Astrocyte (in vitro differentiated cells and primary cell): ENCODE data around the gene TMPRSS9. TPM values are rescaled to one million over a fixed set of nuclear protein-coding genes. Genes with fewer than 3 reads are reported as not detected.

Experiments
- DNase-seq: peaks from one replicate; pipeline ENCODE4 v3.0.0-alpha.2; 2010; ENCODE audit warnings: low read depth
- FAIRE-seq: peaks from 2 replicates; lab custom pipeline; 2011; peaks lifted over from hg19 to GRCh38; lab: Jason Lieb, UNC
- H2AFZ ChIP-seq: 2 replicates; pipeline ENCODE4 v1.6.0; 2012; ENCODE audit warnings: low read depth, low read length, inconsistent platforms
- H3K27ac ChIP-seq: 2 replicates; pipeline ENCODE4 v1.5.1; 2011; ENCODE audit warnings: low read depth, low read length, inconsistent platforms
- H3K27me3 ChIP-seq: 2 replicates; pipeline ENCODE4 v1.6.0; 2011; ENCODE audit warnings: low read length, inconsistent platforms; ENCODE audit not compliant: insufficient read depth
- H3K36me3 ChIP-seq: 2 replicates; pipeline ENCODE4 v1.5.1; 2011; ENCODE audit warnings: low read length, inconsistent platforms; ENCODE audit not compliant: insufficient read depth
- H3K4me1 ChIP-seq: 2 replicates; pipeline ENCODE4 v1.5.1; 2011; ENCODE audit warnings: low read length, inconsistent platforms; ENCODE audit not compliant: insufficient read depth
- H3K4me2 ChIP-seq: 2 replicates; pipeline ENCODE4 v1.6.0; 2012; ENCODE audit warnings: low read length, inconsistent platforms
- H3K4me3 ChIP-seq: 2 replicates; pipeline ENCODE4 v1.5.1; 2011; ENCODE audit warnings: low read depth, mild to moderate bottlenecking, low read length, inconsistent platforms; ENCODE audit not compliant: insufficient read depth
- H3K79me2 ChIP-seq: 2 replicates; pipeline ENCODE4 v1.6.0; 2012; ENCODE audit warnings: mild to moderate bottlenecking, low read length, inconsistent platforms; ENCODE audit not compliant: insufficient read depth
- H3K9ac ChIP-seq: 2 replicates; pipeline ENCODE4 v1.6.0; 2012; ENCODE audit warnings: mild to moderate bottlenecking, low read length, inconsistent platforms
- H3K9me3 ChIP-seq: 2 replicates; pipeline ENCODE4 v1.5.1; 2012; ENCODE audit warnings: low read depth, mild to moderate bottlenecking, low read length, inconsistent platforms; ENCODE audit not compliant: insufficient read depth
- H4K20me1 ChIP-seq: 2 replicates; pipeline ENCODE4 v1.6.0; 2012; ENCODE audit warnings: low read length, inconsistent platforms; ENCODE audit not compliant: insufficient read depth
- H3K27ac Mint-ChIP-seq: one replicate; pipeline ENCODE4 v1.8.0; 2021; ENCODE audit warnings: mild to moderate bottlenecking, mixed read lengths; ENCODE audit not compliant: unreplicated experiment
- H3K27me3 Mint-ChIP-seq: one replicate; pipeline ENCODE4 v1.8.0; 2021; ENCODE audit warnings: low read depth, mixed read lengths; ENCODE audit not compliant: unreplicated experiment
- H3K36me3 Mint-ChIP-seq: one replicate; pipeline ENCODE4 v1.8.0; 2021; ENCODE audit warnings: low read depth, mixed read lengths; ENCODE audit not compliant: unreplicated experiment
- H3K4me1 Mint-ChIP-seq: one replicate; pipeline ENCODE4 v1.8.0; 2021; ENCODE audit warnings: low read depth, mixed read lengths; ENCODE audit not compliant: unreplicated experiment
- H3K4me3 Mint-ChIP-seq: one replicate; pipeline ENCODE4 v1.8.0; 2021; ENCODE audit warnings: mild to moderate bottlenecking, moderate library complexity, mixed read lengths; ENCODE audit not compliant: unreplicated experiment
- H3K9me3 Mint-ChIP-seq: one replicate; pipeline ENCODE4 v1.8.0; 2021; ENCODE audit warnings: mild to moderate bottlenecking, mixed read lengths; ENCODE audit not compliant: unreplicated experiment
- CTCF ChIP-seq: IDR thresholded peaks from 2 replicates; pipeline ENCODE4 v1.5.1; 2011; ENCODE audit warnings: low read depth, mild to moderate bottlenecking, inconsistent platforms, low read length, moderate library complexity; ENCODE audit not compliant: insufficient read depth
- EZH2 ChIP-seq: IDR thresholded peaks from 2 replicates; pipeline ENCODE4 v1.6.1; 2012; ENCODE audit warnings: mild to moderate bottlenecking, low read length, inconsistent platforms; ENCODE audit not compliant: insufficient read depth
- total RNA-seq: library from RNA; stranded (reverse); gene quantifications from 2 replicates; pipeline ENCODE4 v1.2.1, GENCODE V29; 2021

TMPRSS9 gene
- total RNA-seq, 1 donor from 2014 or later = 0.16 TPM

DNA sequence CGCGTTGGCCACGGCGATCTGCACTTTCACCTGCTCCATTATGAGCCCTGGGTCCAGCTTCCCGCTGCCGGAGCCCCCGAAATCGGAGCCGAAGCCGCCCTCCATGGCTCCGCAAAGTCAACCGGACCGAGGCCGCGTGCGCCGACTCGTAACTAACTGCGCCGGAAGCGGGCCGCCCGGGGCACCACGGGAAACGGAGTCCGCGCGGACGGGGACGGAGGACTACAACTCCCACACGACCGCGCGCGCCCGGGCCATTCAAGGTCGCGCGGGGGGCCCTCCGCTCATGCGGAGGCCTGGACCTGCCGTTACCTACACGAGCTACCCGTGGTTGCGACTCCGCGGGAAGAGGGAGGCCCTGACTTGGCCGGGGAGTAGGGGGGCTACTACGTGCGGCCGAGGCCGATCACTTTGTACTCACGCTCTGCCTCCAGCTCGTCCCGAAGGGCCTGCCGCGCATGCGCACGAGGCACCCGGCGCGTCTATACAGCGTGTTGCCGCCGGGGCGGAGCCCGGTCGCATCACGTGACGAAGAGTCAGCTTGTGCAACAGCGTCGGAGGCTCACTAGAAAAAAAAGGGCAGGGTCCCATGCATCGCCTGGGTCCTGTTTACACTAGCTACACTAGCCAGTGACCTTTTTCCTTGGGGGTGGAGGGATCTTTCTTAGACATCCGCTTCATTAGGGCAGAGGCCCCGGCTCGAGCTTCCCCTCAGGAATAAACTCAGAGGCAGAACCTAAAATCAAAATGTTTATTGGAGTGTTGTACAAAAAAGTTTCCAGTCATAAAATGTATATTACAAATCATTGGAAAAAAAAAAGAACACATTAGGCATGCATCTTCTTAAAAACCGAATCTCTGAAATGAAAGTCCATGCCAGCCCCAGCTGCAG lies 67.6 kb downstream of the TMPRSS9 start, which contains the start of gene TIMM13:
Gene TIMM13, minus strand, starts transcription at position 158 of the 892 bp plus-strand sequence. Its CDS starts 53 bp downstream, at position 105.
- TF ChIP-seq EZH2 = no peak
- no peak for TF ChIP-seq CTCF
- Mint-ChIP-seq H3K9me3 (no peaks in the 10 kb centered on the region), H3K36me3 (peaks cover 2% of the 10 kb centered on the region), H3K27me3 (no peaks in the 10 kb centered on the region), H3K27ac (peak within 1 kb of the TSS; percentile 96), H3K4me3 (peak within 1 kb of the TSS; percentile 92), H3K4me1 (peaks cover 4% of the 10 kb centered on the region)
- no peaks in the 10 kb centered on the region for H3K27me3 ChIP-seq
- peak; percentile 81 for DNase-seq
- H3K27ac ChIP-seq = peak within 1 kb of the TSS; percentile 98
- no peaks in the 10 kb centered on the region for H3K9me3 ChIP-seq
- peak within 1 kb of the TSS; percentile 81 for H3K4me3 ChIP-seq
- H3K36me3 ChIP-seq = peaks cover 5% of the 10 kb centered on the region
- H3K9ac ChIP-seq = peak within 1 kb of the TSS; percentile 92
- peaks cover 24% of the 10 kb centered on the region for H4K20me1 ChIP-seq
- H3K4me2 ChIP-seq = peak within 1 kb of the TSS; percentile 94
- peak; percentile 59 for FAIRE-seq
- peaks cover 21% of the 10 kb centered on the region for H3K4me1 ChIP-seq
- peak within 1 kb of the TSS; percentile 95 for H2AFZ ChIP-seq
- peaks cover 38% of the 10 kb centered on the region for H3K79me2 ChIP-seq

- peak overlapping the region; percentile 96 for H3K27ac Mint-ChIP-seq
- no peak overlapping the region for H3K9ac ChIP-seq
- no peak for FAIRE-seq
Measured at GRCh38 chr19:2428321-2428690, 68.2 kb downstream of the TMPRSS9 start.

More at GRCh38 chr19:2428321-2428690, 68.2 kb downstream of the TMPRSS9 start:
- Histone ChIP-seq H3K4me1 (peaks cover 21% of the 10 kb centered on the region), H3K9me3 (no peaks in the 10 kb centered on the region), H3K4me2 (peak overlapping the region; percentile 94), H3K27me3 (no peaks in the 10 kb centered on the region), H3K4me3 (peak overlapping the region; percentile 81), H3K79me2 (peaks cover 38% of the 10 kb centered on the region), H3K36me3 (peaks cover 5% of the 10 kb centered on the region), H4K20me1 (peaks cover 22% of the 10 kb centered on the region), H2AFZ (no peak overlapping the region), H3K27ac (no peak overlapping the region)
- TF ChIP-seq EZH2 = no peak
- no peak for TF ChIP-seq CTCF
- Mint-ChIP-seq H3K4me3 (peak overlapping the region; percentile 92), H3K36me3 (peaks cover 2% of the 10 kb centered on the region), H3K27me3 (no peaks in the 10 kb centered on the region), H3K9me3 (no peaks in the 10 kb centered on the region), H3K4me1 (peaks cover 4% of the 10 kb centered on the region)
- DNase-seq = no peak
